Loucy (cell line): ENCODE data around the gene SLC35F1.

ENCODE experiments used
- CTCF ChIP-seq: fragments of 200-600 bp; sonication (generic); conservative IDR thresholded peaks from 2 replicates; pipeline ENCODE4 v1.5.1; 2014; ENCODE audit warnings: mild to moderate bottlenecking, antibody characterized with exemption, low read length
- EZH2phosphoT487 ChIP-seq: fragments of 200-600 bp; IDR thresholded peaks from 2 replicates; pipeline ENCODE4 v1.6.1; 2018; ENCODE audit warnings: antibody characterized with exemption, mild to moderate bottlenecking, moderate library complexity, borderline replicate concordance

DNA sequence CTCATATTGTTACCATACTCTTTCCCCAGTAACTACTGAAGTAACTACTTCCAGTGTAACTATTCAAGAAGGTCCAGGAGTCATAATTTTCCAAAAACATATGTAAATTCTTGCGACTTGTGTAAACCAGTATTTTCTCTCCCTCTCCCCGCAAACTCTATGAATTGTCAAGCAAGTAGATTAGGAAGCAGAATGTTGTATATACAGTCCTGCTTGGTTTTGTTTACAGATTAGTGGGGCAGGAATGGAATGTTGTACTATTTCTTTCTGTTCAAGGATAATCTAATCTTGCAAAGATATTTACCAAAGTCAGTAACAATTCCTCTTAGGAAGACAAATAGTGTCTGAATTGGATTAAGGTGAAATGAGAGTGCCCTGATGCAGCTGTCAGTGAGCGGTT is 406.1 kb downstream of the SLC35F1 start:
- no peak for TF ChIP-seq CTCF
- no peak for TF ChIP-seq EZH2phosphoT487
